GM12878 (cell line): Measurements from ENCODE around the gene LCORL. TPM values are rescaled to one million over a fixed set of nuclear protein-coding genes. Genes with fewer than 3 reads are reported as not detected.

ENCODE experiments used
- ATAC-seq: fragments of 200-7000 bp; cut with Tn5 transposase; 3 replicates; pipeline ENCODE4 v1.9.1; 2020; ENCODE audit warnings: mild to moderate bottlenecking, moderate library complexity
- BruUV-seq: library from RNA; stranded (reverse); fragments of 400-500 nt; replicated peaks from 2 replicates; lab custom pipeline; 2021; lab: Mats Ljungman, UMichigan
- CTCF ChIA-PET: fragments of 300-600 bp; sonication (Branson Sonifier 250); formaldehyde crosslinking; extraction: SDS; loops from one replicate; lab custom pipeline; 2021; ENCODE audit warnings: inconsistent platforms; lab: Yijun Ruan, JAX
- POLR2A ChIA-PET: fragments of 350-600 bp; formaldehyde crosslinking; extraction: SDS; loops from one replicate; lab custom pipeline; 2021; ENCODE audit warnings: inconsistent platforms; lab: Charles Lee
- RAD21 ChIA-PET: fragments of 300-600 bp; sonication (Branson Sonifier 250); formaldehyde crosslinking; loops from one replicate; lab custom pipeline; 2023; ENCODE audit warnings: antibody characterized with exemption; ENCODE audit not compliant: unreplicated experiment; lab: Charles Lee
- SMC1A ChIA-PET: fragments of 300-600 bp; sonication (Branson Sonifier 250); formaldehyde crosslinking; loops from one replicate; lab custom pipeline; 2023; ENCODE audit not compliant: unreplicated experiment, uncharacterized antibody; lab: Charles Lee
- DNase-seq: peaks from one replicate; pipeline ENCODE4 v3.0.0-alpha.2; 2011; ENCODE audit warnings: low read depth, low spot score
- FAIRE-seq: peaks from 3 replicates; lab custom pipeline; 2011; peaks lifted over from hg19 to GRCh38; lab: Jason Lieb, UNC
- H2AFZ ChIP-seq: 2 replicates; pipeline ENCODE4 v1.6.0; 2011; ENCODE audit warnings: low read depth, low read length, control low read depth; ENCODE audit not compliant: control insufficient read depth
- H3K27ac ChIP-seq: 2 replicates; pipeline ENCODE4 v1.5.1; 2011; ENCODE audit warnings: control low read depth; ENCODE audit not compliant: control insufficient read depth, insufficient read depth
- H3K27me3 ChIP-seq, 2 experiments: replicated peaks in 1 of 2; 2 replicates each; pipeline versions ENCODE4 v1.6.0 to v1.6.1; 2011; ENCODE audit warnings: low read length in 1 of 2; ENCODE audit not compliant: control insufficient read depth in 2 of 2, insufficient read depth in 2 of 2
- H3K36me3 ChIP-seq, 2 experiments: 2 replicates each; pipeline ENCODE4 v1.5.1; 2011; ENCODE audit warnings: low read length in 1 of 2; ENCODE audit not compliant: control insufficient read depth in 2 of 2, insufficient read depth in 2 of 2
- H3K4me1 ChIP-seq: 2 replicates; pipeline ENCODE4 v1.6.1; 2011; ENCODE audit warnings: mild to moderate bottlenecking, low read length, moderate library complexity, mixed read lengths; ENCODE audit not compliant: control insufficient read depth, insufficient read depth
- H3K4me2 ChIP-seq: 2 replicates; pipeline ENCODE4 v1.6.0; 2011; ENCODE audit warnings: control low read depth; ENCODE audit not compliant: control insufficient read depth, insufficient read depth
- H3K4me3 ChIP-seq: fragments of 200-600 bp; sonication (generic); 2 replicates; pipeline ENCODE4 v1.5.1; 2016
- H3K79me2 ChIP-seq: 2 replicates; pipeline ENCODE4 v1.6.0; 2011; ENCODE audit warnings: low read length; ENCODE audit not compliant: control insufficient read depth, insufficient read depth
- H3K9ac ChIP-seq: 2 replicates; pipeline ENCODE4 v1.8.0; 2011; ENCODE audit warnings: low read length, control low read depth, mixed read lengths; ENCODE audit not compliant: control insufficient read depth, insufficient read depth
- H3K9me3 ChIP-seq: replicated peaks from 3 replicates; pipeline ENCODE4 v1.5.1; 2011; ENCODE audit warnings: mild to moderate bottlenecking, low read length; ENCODE audit not compliant: control insufficient read depth, insufficient read depth
- H4K20me1 ChIP-seq: 2 replicates; pipeline ENCODE4 v1.6.0; 2011; ENCODE audit not compliant: control insufficient read depth, insufficient read depth
- EGR1 ChIP-seq, 2 experiments: IDR thresholded peaks; 1 replicate in 1 of 2; 2 replicates in 1 of 2; pipeline ENCODE4 v1.6.1; 2011 to 2012; ENCODE audit warnings: low read depth in 2 of 2, low read length in 2 of 2, borderline replicate concordance in 1 of 2, mild to moderate bottlenecking in 1 of 2, moderate library complexity in 1 of 2
- GABPA ChIP-seq: IDR thresholded peaks from 2 replicates; pipeline ENCODE4 v1.6.1; 2014; ENCODE audit warnings: antibody characterized with exemption, low read depth, mild to moderate bottlenecking, inconsistent platforms
- MEF2A ChIP-seq: IDR thresholded peaks from 2 replicates; pipeline ENCODE4 v1.6.1; 2011; ENCODE audit warnings: low read depth, mild to moderate bottlenecking, low read length, moderate library complexity; ENCODE audit not compliant: insufficient read depth
- PAX5 ChIP-seq: IDR thresholded peaks from 2 replicates; pipeline ENCODE4 v1.6.1; 2011; ENCODE audit warnings: low read depth, low read length, borderline replicate concordance
- POLR2AphosphoS2 ChIP-seq: IDR thresholded peaks from 2 replicates; pipeline ENCODE4 v1.6.1; 2011; ENCODE audit warnings: low read depth, mild to moderate bottlenecking, low read length, improper control_type of control experiment, moderate library complexity
- RAD21 ChIP-seq: IDR thresholded peaks from 2 replicates; pipeline ENCODE4 v1.6.1; 2011; ENCODE audit warnings: mild to moderate bottlenecking, low read depth, low read length, moderate library complexity; ENCODE audit not compliant: insufficient read depth
- RB1 ChIP-seq: fragments of 450-650 bp; formaldehyde crosslinking; IDR thresholded peaks from 2 replicates; pipeline ENCODE4 v1.6.1; 2017; ENCODE audit warnings: mild to moderate bottlenecking, borderline replicate concordance
- RELA ChIP-seq: fragments of 450-650 bp; IDR thresholded peaks from 2 replicates; pipeline ENCODE4 v1.8.0; 2014; ENCODE audit warnings: borderline replicate concordance; ENCODE audit not compliant: partially characterized antibody
- RELB ChIP-seq: fragments of 450-650 bp; IDR thresholded peaks from 2 replicates; pipeline ENCODE4 v1.6.1; 2017; ENCODE audit warnings: low read depth, mild to moderate bottlenecking, moderate library complexity
- SIN3A ChIP-seq: IDR thresholded peaks from 2 replicates; pipeline ENCODE4 v1.6.1; 2012; ENCODE audit warnings: low read depth, low read length, improper control_type of control experiment
- SMAD5 ChIP-seq: IDR thresholded peaks from 2 replicates; pipeline ENCODE4 v1.6.1; 2016; ENCODE audit warnings: antibody characterized with exemption, low read depth
- ZBED1 ChIP-seq: IDR thresholded peaks from 2 replicates; pipeline ENCODE4 v1.6.1; 2016; ENCODE audit warnings: borderline replicate concordance
- ZBTB40 ChIP-seq: fragments of 450-650 bp; IDR thresholded peaks from 2 replicates; pipeline ENCODE4 v1.6.1; 2016; ENCODE audit warnings: mild to moderate bottlenecking, moderate library complexity, borderline replicate concordance
- WGBS: methylation state at CpG from one replicate; pipeline ENCODE4 v1.1.6; 2016; ENCODE audit warnings: low lambda C conversion rate; ENCODE audit not compliant: insufficient replicate concordance, insufficient coverage; ENCODE audit errors: missing lambda C conversion rate; 5-methylcytosine and 5-hydroxymethylcytosine counted together
- in situ Hi-C: fragments of 300-500 bp; cut with MboI; formaldehyde crosslinking; loops from 9 replicates; pipeline ENCODE4 v1.14.3; 2018; ENCODE audit warnings: mixed read lengths
- intact Hi-C: fragments of 100-400 bp; cut with micrococcal nuclease; formaldehyde crosslinking; loops from one replicate; pipeline ENCODE4 v1.14.2; 2022; ENCODE audit not compliant: unreplicated experiment
- polyA plus RNA-seq, 11 experiments: library from polyadenylated mRNA; depleted of rRNA in 4 of 11; unstranded in 6 of 11; stranded (reverse) in 5 of 11; fragments of >200 nt; fragmentation: Nextera tagmentation in 4 of 11; fragmentation: Illumina TruSeq in 1 of 11; extraction: Ambion mirVana in 4 of 11; extraction: Trizol in 1 of 11; gene quantifications; 1 replicate in 1 of 11; 2 replicates in 10 of 11; pipeline versions ENCODE4 v1.2.1 to v1.2.3, GENCODE V29; 2011 to 2016; ENCODE audit warnings: inconsistent platforms in 2 of 11, missing spikeins in 2 of 11, low read depth in 1 of 11
- total RNA-seq, 4 experiments: library from RNA; depleted of rRNA in 3 of 4; stranded (reverse); fragments of >200 nt in 3 of 4; fragmentation: Illumina TruSeq in 1 of 4; extraction: Trizol in 1 of 4; gene quantifications; 2 replicates each; pipeline versions ENCODE4 v1.2.1 to v1.2.3, GENCODE V29; 2013 to 2021

The LCORL gene
- total and polyA plus RNA-seq, 10 of the 15 experiments (the other 5 are each of a cell fraction or from before 2014, with no cell fraction given), result 2.2 to 9.8 (median 5.9) TPM

GRCh38 chr4:17915439-17915838 is 106.1 kb downstream of the LCORL start (continued):
- no peak for TF ChIP-seq POLR2AphosphoS2
- TF ChIP-seq SMAD5, result no peak
- TF ChIP-seq, all 136 proteins: peak for 0

- no TSS peak for BruUV-seq
Measured at GRCh38 chr4:17912011-17912410, 109.5 kb downstream of the LCORL start.

More at GRCh38 chr4:17912011-17912410, 109.5 kb downstream of the LCORL start:
- SMC1A ChIA-PET, result no interaction called here
- H3K27ac ChIP-seq, result no peak overlapping the region
- no peak overlapping the region for H2AFZ ChIP-seq
- H4K20me1 ChIP-seq, result no peaks in the 10 kb centered on the region
- 95% methylated on average over 9 of the region's 9 CpGs for WGBS
- no peaks in the 10 kb centered on the region; the same call in 2 of the 3 replicates for H3K9me3 ChIP-seq
- peaks cover 2 to 7% of the 10 kb centered on the region in 2 experiments; a peak in 3 of 4 replicates for H3K36me3 ChIP-seq
- no peaks in the 10 kb centered on the region for H3K27me3 ChIP-seq
- CTCF ChIA-PET, result no interaction called here
- intact Hi-C loops, result no loop called here
- DNase-seq, result no peak
- in situ Hi-C loops, result no loop called here
- H3K79me2 ChIP-seq, result no peaks in the 10 kb centered on the region
- H3K4me2 ChIP-seq, result no peak overlapping the region
- TF ChIP-seq SIN3A (no peak), PAX5 (no peak), ZBED1 (no peak), RB1 (no peak), RELB (no peak), MEF2A (no peak), RELA (no peak), EGR1 (IDR thresholded peaks at IDR 0.05; ENCODE audit: borderline replicate concordance in 1 of 2, low read depth in 2 of 2, low read length in 2 of 2) (no peak), ZBTB40 (no peak), RAD21 (no peak), GABPA (no peak)
- no peak overlapping the region for H3K4me3 ChIP-seq
- RAD21 ChIA-PET, result no interaction called here
- POLR2A ChIA-PET, result no interaction called here
- no peak for FAIRE-seq
- no peak for ATAC-seq
- no peak overlapping the region for H3K9ac ChIP-seq
- no peaks in the 10 kb centered on the region for H3K4me1 ChIP-seq
